M059J (cell line): ENCODE data around the gene MAML2. TPM values are rescaled to one million over a fixed set of nuclear protein-coding genes. Genes with fewer than 3 reads are reported as not detected.

Experiments
- DNase-seq: peaks from one replicate; pipeline ENCODE4 v3.0.0-alpha.2; 2012; ENCODE audit warnings: low read depth
- total RNA-seq: library from RNA; depleted of rRNA; stranded (reverse); fragments of >200 nt; shearing (Covaris generic); gene quantifications from 2 replicates; pipeline ENCODE4 v1.2.3, GENCODE V29; 2014; rRNA removed

Gene MAML2
- total RNA-seq, 1 experiment from 2014 or later = 14.0 TPM

DNA sequence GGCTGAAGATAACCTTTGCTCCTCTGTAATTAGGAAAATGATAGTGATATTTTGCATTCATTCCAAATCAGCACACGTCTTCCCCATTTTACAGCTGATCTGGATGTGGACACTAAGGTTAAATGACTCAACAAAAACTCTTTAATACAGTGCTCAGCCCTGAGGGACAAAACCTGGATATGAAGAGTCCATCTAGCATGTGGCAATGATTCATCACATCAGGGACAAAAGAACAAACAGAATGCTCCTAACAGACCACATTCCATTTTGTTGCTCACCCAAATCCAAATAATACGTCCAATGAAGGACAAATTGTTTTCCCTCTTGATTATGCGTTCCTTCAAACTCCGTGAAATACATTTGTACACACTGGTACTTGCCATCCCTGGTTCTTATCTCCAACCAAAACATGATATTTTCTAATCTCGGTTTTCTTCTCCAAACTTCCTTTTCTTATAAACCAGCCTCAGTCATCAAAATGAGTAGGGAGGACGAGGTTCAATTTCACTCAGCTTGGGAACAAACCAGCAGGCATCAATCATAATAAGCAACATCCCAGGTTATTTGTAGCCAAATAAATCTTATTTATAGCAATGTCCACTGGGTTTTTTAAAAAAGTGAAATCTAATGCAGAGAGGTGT lies 365.3 kb downstream of the MAML2 start:
- DNase-seq = peak; percentile 91

DNA sequence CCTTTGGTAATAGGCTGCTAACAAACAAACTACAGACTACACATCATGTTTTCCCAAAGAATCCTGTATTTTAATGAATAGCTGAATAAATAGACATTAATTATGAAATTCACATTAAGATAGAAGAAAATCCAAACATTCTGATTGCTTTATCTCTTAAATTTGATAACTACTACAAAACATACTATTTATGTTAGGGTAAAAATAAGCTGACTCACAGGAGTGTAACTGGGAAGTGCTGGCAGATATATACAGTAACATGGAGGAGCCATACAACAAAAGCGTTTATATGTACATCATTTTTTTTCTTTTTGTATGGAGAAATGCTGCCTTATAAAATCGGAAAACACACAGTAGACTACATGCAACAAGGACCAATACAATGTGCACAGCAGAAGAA lies 366.4 kb downstream of the MAML2 start:
- DNase-seq = no peak

DNA sequence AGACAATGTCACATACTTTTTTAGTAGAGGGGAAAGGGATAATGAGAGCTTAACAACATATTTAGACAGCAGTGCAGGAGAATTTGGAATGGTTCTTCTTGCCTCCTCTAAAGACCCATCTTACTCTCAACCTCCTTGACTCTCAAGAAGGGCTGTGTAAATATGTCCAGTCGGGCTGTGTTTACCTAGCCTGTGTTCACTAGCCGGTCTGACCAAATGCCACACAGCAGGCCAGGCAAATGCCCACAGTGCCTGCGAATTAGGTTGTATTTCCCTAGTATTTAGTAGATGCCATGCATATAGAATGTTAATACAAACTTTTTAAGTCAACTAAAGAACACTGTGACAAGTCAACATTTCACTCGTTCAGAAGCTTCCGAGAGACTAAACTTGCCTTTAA lies 367.7 kb downstream of the MAML2 start:
- DNase-seq = no peak

DNA sequence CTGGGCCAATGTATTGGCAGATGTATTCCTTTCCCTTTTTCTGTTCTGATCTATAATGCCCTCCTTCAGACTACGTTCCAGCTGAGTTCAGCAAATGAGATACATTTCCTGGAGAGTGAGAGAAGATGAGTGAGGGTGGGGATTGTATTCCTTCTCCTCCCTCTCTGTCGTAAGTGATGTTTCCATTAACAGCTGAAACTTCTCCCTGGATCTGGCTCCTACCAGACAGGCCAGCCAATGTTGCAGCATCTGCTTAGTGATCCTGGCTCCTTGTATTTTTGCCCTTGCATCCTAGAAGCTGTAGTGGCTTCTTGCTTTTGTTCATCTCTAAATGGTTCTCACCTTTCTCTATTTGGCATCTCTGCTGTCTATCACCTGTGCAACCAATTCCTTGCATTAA lies 370.9 kb downstream of the MAML2 start:
- no peak for DNase-seq

DNA sequence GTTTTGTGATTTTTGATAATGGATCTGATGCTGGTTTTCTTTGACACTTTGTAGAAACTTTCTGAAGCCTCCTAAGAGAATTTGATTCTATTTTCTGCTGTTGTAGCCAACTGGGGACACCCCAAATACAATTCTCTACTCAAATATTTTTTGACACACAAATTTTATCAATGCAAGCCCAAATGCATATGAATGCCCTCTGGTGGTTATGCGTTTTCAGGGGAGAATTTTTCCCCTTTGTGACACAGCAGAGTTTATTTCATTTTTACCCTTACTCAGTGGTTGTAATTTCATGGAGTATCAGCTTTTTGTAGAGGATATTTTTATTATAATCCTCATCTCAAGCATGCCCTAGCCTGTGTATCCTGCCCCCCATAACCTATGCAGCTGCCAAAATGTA lies 374.4 kb downstream of the MAML2 start:
- no peak for DNase-seq

DNA sequence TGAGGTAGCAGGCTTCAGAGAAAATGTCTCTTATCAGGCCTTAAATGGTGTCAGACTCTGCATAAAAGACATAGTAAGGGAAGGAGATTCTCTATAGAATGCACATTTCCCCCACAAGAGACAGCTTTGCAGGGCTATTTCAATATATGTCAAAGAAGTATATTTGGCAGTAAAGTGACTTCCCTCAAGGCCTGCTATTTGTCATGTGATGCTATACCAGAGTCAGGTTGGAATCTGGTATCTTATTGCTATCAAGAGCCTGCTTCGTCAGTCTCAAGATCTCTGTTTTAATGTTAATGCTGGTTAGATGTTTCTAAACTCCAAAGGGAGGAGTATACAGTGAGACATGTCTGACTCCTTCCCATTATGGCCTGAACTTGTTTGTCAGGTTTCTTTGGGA lies 378.7 kb downstream of the MAML2 start:
- no peak for DNase-seq

DNA sequence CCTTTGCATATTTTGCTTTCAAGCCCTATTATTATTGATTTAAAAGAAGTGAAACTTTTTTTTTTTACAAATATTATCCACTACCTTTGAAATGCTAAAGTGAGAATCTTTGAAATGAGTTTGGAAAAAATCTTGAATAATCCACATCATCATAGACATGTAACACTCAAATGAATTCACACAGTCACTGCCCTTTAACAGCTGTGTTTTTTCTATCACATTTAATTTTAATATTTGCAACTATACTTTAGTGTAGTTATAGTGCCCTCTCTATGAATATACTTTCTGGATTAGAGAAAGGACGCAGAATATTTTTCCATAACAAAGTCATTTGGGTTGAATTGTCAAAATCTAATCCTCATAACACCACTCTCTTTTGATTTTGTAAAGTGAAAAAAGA lies 381.2 kb downstream of the MAML2 start:
- DNase-seq = no peak

DNA sequence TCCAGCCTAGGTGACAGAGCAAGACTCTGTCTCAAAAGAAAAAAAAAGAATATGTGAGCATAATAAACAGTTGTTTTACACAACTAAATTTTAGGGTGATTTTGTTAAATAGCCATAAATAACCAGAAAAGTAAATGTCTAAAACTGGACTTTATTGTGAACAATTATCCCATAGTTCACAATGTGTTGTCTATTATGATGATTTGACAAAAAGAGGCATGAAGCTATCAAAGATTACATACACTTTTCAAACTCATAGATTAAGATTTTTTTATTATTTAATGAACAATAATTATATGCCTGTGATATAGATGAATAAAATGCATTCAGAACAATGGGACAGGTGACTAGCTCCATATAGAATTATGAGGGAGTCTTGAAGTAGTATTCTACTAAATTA lies 392.1 kb downstream of the MAML2 start:
- DNase-seq = no peak

DNA sequence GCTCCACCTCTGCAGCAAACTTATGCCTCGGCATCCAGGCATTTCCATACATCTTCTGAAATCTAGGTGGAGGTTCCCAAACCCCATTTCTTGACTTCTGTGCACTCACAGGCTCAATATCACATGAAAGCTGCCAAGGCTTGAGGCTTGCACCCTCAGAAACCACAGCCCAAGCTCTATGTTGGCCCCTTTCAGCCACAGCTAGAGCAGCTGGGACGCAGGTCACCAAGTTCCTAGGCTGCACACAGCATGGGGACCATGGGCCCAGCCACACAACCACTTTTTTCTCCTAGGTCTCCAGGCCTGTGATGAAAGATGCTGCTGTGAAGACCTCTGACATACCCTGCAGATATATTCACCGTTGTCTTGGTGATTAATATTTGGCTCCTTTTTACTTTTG lies 394.4 kb downstream of the MAML2 start:
- DNase-seq = no peak

DNA sequence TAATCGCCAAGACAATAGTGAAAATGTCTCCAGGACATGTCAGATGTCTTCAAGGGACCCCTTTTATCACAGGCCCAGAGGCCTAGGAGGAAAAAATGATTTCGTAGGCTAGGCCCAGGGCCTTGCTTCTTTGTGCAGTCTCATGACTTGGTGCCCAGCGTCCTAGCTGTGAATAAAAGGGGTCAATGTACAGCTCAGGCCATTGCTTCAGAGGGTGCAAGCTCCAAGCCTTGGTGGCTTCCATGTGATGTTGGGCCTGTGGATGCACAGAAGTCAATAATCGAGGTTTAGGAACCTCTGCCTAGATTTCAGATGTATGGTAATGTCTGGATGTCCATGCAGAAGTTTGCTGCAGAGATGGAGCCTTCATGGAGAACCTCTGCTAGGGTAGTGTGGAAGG lies 398.4 kb downstream of the MAML2 start:
- DNase-seq = no peak

DNA sequence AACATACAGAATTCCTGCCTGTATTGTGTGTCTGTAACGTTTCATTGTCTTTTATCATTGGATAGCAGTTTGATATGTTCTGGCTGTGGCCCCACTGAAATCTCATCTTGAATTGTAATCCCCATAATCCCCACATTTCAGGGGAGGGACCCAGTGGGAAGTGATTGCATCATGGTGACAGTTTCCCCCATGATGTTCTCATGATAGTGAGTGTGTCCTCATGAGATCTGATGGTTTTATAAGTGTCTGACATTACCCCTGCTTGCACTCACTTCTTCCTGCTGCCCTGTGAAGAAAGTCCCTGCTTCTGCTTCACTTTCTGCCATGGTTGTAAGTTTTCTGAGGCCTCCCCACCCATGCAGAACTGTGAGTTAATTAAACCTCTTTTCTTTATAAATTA lies 399.4 kb downstream of the MAML2 start:
- DNase-seq = no peak

DNA sequence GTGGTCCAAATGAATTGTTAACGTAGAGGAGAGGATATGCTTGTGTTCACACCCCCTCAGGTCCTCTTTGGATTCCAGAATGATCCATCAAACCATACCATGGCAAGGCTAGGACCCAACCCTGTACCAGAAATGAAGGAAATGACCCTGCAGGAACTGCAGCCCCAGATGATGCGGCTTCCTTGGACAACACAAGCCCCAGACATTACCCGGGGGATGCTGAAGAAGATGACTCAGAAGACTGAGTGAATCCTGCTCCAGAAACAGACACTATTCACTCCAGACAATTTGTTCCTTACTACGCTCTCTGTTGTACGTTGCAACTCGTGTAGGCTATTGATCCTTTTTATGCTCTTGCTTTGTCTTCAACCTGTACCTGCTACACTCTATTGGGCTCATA lies 403.9 kb downstream of the MAML2 start:
- DNase-seq = no peak

DNA sequence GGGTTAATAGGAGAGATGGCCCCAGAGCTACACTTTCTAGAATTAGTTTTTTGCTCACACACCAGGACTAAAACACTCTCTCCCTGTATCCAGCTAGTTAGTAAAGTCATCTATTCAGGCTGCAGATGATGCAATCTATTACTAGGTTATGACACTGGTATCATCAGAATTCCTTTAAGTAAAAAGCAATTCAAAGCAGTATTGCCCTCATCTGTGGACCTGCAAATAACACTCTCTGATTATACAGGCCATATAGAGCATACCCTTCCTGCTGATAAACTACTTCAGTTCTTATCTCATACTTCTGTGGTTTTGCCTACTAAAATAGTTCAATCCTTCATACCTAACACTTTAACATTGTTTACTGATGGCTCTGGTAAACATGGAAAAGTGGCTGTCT lies 405.6 kb downstream of the MAML2 start:
- DNase-seq = no peak

DNA sequence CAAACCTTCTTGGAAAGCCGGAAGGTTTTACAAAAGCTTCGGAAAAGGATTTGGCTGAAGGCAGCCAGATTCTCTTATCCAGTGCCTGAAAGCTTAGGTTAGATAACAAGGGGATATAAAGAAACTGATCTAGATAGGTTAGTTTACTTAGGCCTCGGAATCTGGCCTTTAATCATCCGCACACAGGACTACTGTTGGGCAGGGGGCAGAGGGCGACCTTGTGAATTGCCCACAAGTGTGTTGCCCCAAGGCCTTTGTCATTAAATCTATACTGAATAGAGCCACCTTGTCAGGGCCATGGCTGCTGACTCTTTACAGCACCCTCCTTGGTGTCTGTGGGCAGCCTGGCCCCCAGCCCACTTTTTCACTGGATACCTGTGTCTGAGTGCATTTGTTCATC lies 409.4 kb downstream of the MAML2 start:
- DNase-seq = no peak

DNA sequence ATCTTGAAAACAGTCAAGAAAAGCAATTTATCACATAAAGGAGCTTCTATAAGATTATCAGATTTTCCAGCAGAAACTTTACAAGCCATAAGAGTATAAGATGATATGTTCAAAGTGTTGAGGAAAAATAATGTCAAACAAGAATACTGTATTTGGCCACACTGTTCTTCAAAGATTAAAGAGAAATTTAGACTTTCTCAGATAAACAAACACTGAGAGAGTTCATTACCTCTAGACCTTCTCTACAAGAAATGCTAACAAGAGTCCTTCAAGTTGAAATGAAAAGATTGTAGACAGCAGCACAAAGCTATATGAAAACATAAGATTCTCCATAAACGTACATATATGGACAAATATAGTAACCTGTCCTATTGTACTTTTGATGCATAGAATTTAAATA lies 411.1 kb downstream of the MAML2 start:
- no peak for DNase-seq

DNA sequence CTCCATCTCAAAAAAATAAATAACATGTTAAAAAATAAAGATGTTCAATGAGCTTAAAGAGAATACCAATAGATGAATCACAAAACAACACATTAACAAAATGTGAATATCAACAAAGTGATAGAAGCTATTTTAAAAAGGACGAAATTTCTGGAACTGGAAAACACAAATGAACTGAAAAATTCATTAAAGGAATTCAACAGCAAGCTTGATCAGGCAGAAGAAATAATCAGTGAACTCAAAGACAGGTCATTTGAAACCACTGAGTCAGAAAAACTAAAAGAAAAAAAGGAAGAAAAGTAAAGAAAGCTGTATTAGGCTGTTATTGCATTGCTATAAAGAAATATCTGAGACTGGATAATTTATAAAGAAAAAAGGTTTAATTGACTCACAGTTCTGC lies 412.0 kb downstream of the MAML2 start:
- DNase-seq = no peak

DNA sequence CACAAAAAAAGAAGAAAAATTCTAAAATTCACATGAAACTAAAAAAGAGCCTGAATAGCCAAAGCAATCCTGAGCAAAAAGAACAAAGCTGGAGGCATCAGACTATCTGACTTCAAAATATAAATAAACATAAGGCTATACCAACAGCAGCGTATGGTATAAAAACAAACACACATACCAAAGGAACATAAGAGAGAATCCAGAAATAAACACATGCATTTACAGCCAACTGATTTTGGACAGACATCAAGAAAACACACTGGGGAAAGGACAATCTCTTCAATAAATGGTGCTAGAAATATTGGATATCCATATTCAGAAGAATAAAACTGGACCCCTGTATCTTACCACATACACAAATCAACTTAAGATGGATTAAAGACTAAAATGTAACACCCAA lies 416.3 kb downstream of the MAML2 start:
- DNase-seq = no peak

Other genes starting within 250 kb of the MAML2 start
- 10.5 and 13.6 TPM in 2 replicates for gene CCDC82, start 46.7 kb upstream of the MAML2 start, total RNA-seq
- gene JRKL, start 46.8 kb upstream of the MAML2 start, total RNA-seq = 6.9 and 7.9 TPM in 2 replicates